Renal cortex interstitium (tissue), 11 donors: ENCODE results near the gene MRC1. TPM values are rescaled to one million over a fixed set of nuclear protein-coding genes. Genes with fewer than 3 reads are reported as not detected.

Experiments used
- DNase-seq, 11 donors: peaks; one replicate each; pipeline ENCODE4 v3.0.0-alpha.2; 2013; ENCODE audit warnings: low read depth in 9 of 11, low spot score in 4 of 11; ENCODE audit errors: extremely low read depth in 1 of 11
- polyA plus RNA-seq, 3 donors: library from polyadenylated mRNA; unstranded; fragments of 120-200 nt; gene quantifications; one replicate each; pipeline ENCODE4 v1.2.1, GENCODE V29; 2013; ENCODE audit not compliant: insufficient read length in 3 of 3

MRC1 gene
- polyA plus RNA-seq, 3 donors, result 8.6 to 10.3 (median 10.2) TPM

GRCh38 chr10:17833656-17834055, 24.5 kb downstream of the MRC1 start:
- DNase-seq, result no peak

- no peak for DNase-seq
These were observed 26.5 kb downstream of the MRC1 start for GRCh38 chr10:17835688-17836087.

GRCh38 chr10:17836942-17837341, 27.8 kb downstream of the MRC1 start:
- peak in 5 of 11 donors; percentile 1 to 11 (median 8) for DNase-seq

- DNase-seq, result no peak
These were observed 29.0 kb downstream of the MRC1 start for GRCh38 chr10:17838080-17838648.

GRCh38 chr10:17841050-17841449, 31.9 kb downstream of the MRC1 start:
- DNase-seq, result no peak

- DNase-seq, result no peak
These were observed 33.5 kb downstream of the MRC1 start for GRCh38 chr10:17842641-17843040.

- DNase-seq, result peak in 6 of 11 donors; percentile 7 to 13 (median 10)
These were observed 38.6 kb downstream of the MRC1 start for GRCh38 chr10:17847585-17848296.

- DNase-seq, result no peak
These were observed 39.5 kb downstream of the MRC1 start for GRCh38 chr10:17848646-17849045.

- DNase-seq, result no peak
These were observed 41.4 kb downstream of the MRC1 start for GRCh38 chr10:17850501-17850900.

- no peak for DNase-seq
These were observed 42.5 kb downstream of the MRC1 start for GRCh38 chr10:17851611-17852010.

GRCh38 chr10:17854044-17854652, 45.0 kb downstream of the MRC1 start:
- no peak for DNase-seq

GRCh38 chr10:17857040-17857439, 47.9 kb downstream of the MRC1 start:
- no peak for DNase-seq

GRCh38 chr10:17859492-17860156, 50.5 kb downstream of the MRC1 start:
- no peak for DNase-seq

GRCh38 chr10:17861760-17862159, 52.6 kb downstream of the MRC1 start:
- DNase-seq, result no peak

- no peak for DNase-seq
These were observed 56.2 kb downstream of the MRC1 start for GRCh38 chr10:17865351-17865750.

- DNase-seq, result no peak
These were observed 57.2 kb downstream of the MRC1 start for GRCh38 chr10:17866346-17866745.

- no peak for DNase-seq
These were observed 57.9 kb downstream of the MRC1 start for GRCh38 chr10:17867056-17867455.

- no peak for DNase-seq
These were observed 61.9 kb downstream of the MRC1 start for GRCh38 chr10:17871036-17871435.

GRCh38 chr10:17872191-17873091, 63.3 kb downstream of the MRC1 start:
- no peak for DNase-seq
